K562 (cell line): Measurements from ENCODE around the gene HNRNPA2B1. TPM values are rescaled to one million over a fixed set of nuclear protein-coding genes. Genes with fewer than 3 reads are reported as not detected.

ENCODE experiments used
- CHD2 ChIP-seq: IDR thresholded peaks from 2 replicates; pipeline ENCODE4 v1.6.1; 2011; ENCODE audit warnings: low read depth, low read length
- CREB1 ChIP-seq, 2 experiments: sonication (generic) in 1 of 2; formaldehyde crosslinking in 1 of 2; IDR thresholded peaks; 2 replicates each; pipeline versions ENCODE4 v1.6.1 to v1.8.0; 2012 to 2022; ENCODE audit warnings: inconsistent platforms in 1 of 2, mild to moderate bottlenecking in 1 of 2, missing genetic modification reagents in 1 of 2, moderate library complexity in 1 of 2
- ETV1 ChIP-seq: fragments of 450-650 bp; conservative IDR thresholded peaks from 2 replicates; pipeline ENCODE4 v1.6.1; 2016; ENCODE audit warnings: missing genetic modification characterization, control low read depth, low read depth, missing compliant biosample characterization
- ETV5 ChIP-seq: sonication (generic); formaldehyde crosslinking; IDR thresholded peaks from 2 replicates; pipeline ENCODE4 v1.4.0; 2020; ENCODE audit warnings: low read depth, mild to moderate bottlenecking, missing genetic modification reagents
- KDM2B ChIP-seq: fragments of 250-450 bp; sonication (Bioruptor Pico); IDR thresholded peaks from 2 replicates; pipeline ENCODE4 v1.8.0; 2021; ENCODE audit warnings: mild to moderate bottlenecking, moderate library complexity
- MYC ChIP-seq, 2 experiments: fragments of 250-450 bp in 1 of 2; sonication (Bioruptor Pico) in 1 of 2; IDR thresholded peaks; 2 replicates each; pipeline versions ENCODE4 v1.5.1 to v1.6.1; 2012 to 2021; ENCODE audit warnings: low read depth in 2 of 2, borderline replicate concordance in 1 of 2, improper control_type of control experiment in 1 of 2, low read length in 1 of 2, mild to moderate bottlenecking in 1 of 2, moderate library complexity in 1 of 2
- RB1 ChIP-seq: fragments of 450-650 bp; IDR thresholded peaks from 2 replicates; pipeline ENCODE4 v1.6.1; 2017; ENCODE audit warnings: low read depth, mild to moderate bottlenecking
- SRF ChIP-seq, 2 experiments: fragments of 250-450, 450-650 bp in 1 of 2; sonication (Bioruptor Pico) in 1 of 2; sonication (generic) in 1 of 2; formaldehyde crosslinking; IDR thresholded peaks; 2 replicates each; pipeline versions ENCODE4 v1.5.0 to v1.5.1; 2020 to 2022; ENCODE audit warnings: mild to moderate bottlenecking in 1 of 2, missing genetic modification reagents in 1 of 2
- TAL1 ChIP-seq: fragments of 450-650 bp; IDR thresholded peaks from 2 replicates; pipeline ENCODE4 v1.6.1; 2016; ENCODE audit warnings: mild to moderate bottlenecking
- ZNF445 ChIP-seq: fragments of 250-450 bp; sonication (Bioruptor Pico); IDR thresholded peaks from 2 replicates; pipeline ENCODE4 v1.4.0; 2020; ENCODE audit warnings: low read depth, mild to moderate bottlenecking, moderate library complexity
- ZNF561 ChIP-seq: fragments of 450-650 bp; formaldehyde crosslinking; conservative IDR thresholded peaks from 2 replicates; pipeline ENCODE4 v1.4.0; 2020; ENCODE audit warnings: mild to moderate bottlenecking, moderate library complexity
- ZNF76 ChIP-seq: fragments of 250-450 bp; sonication (Bioruptor Pico); IDR thresholded peaks from 2 replicates; pipeline ENCODE4 v1.4.0; 2020; ENCODE audit warnings: mild to moderate bottlenecking, moderate library complexity, borderline replicate concordance
- ZNF766 ChIP-seq: fragments of 200-800 bp; sonication (Bioruptor generic); conservative IDR thresholded peaks from 2 replicates; pipeline ENCODE4 v1.6.1; 2016; ENCODE audit warnings: missing genetic modification characterization, missing compliant biosample characterization
- polyA plus RNA-seq, 8 experiments: library from polyadenylated mRNA; depleted of rRNA in 4 of 8; stranded (reverse) in 5 of 8; unstranded in 3 of 8; fragments of >200 nt; fragmentation: Nextera tagmentation in 2 of 8; fragmentation: Illumina TruSeq in 1 of 8; extraction: Ambion mirVana in 2 of 8; extraction: Trizol in 1 of 8; gene quantifications; 2 replicates each; pipeline versions ENCODE4 v1.2.1 to v1.2.3, GENCODE V29; 2011 to 2014; ENCODE audit warnings: inconsistent platforms in 1 of 8, missing spikeins in 1 of 8
- total RNA-seq, 7 experiments: library from RNA; depleted of rRNA in 6 of 7; stranded (reverse); fragments of >200 nt in 6 of 7; fragmentation: Illumina TruSeq in 2 of 7; extraction: Trizol in 2 of 7; gene quantifications; 2 replicates each; pipeline versions ENCODE4 v1.2.1 to v1.2.3, GENCODE V29; 2011 to 2021; ENCODE audit warnings: low replicate concordance in 1 of 7
- TF ChIP-seq, protein P1 (sequence below), 2 experiments: fragments of 200-800 bp in 1 of 2; sonication (Bioruptor generic) in 1 of 2; sonication (generic) in 1 of 2; formaldehyde crosslinking in 1 of 2; IDR thresholded peaks in 1 of 2; conservative IDR thresholded peaks in 1 of 2; 2 replicates each; pipeline versions ENCODE4 v1.5.0 to v1.6.1; 2016 to 2020; ENCODE audit warnings: missing compliant biosample characterization in 1 of 2, missing genetic modification characterization in 1 of 2, missing genetic modification reagents in 1 of 2
- TF ChIP-seq, protein P2 (sequence below): fragments of 250-450 bp; sonication (Bioruptor Pico); IDR thresholded peaks from 2 replicates; pipeline ENCODE4 v1.5.0; 2021; ENCODE audit warnings: mild to moderate bottlenecking, borderline replicate concordance
- TF ChIP-seq, protein P3 (sequence below): fragments of 150-350 bp; conservative IDR thresholded peaks from 2 replicates; pipeline ENCODE4 v1.6.1; 2014; ENCODE audit warnings: low read length
- TF ChIP-seq, protein P4 (sequence below): fragments of 450-650 bp; conservative IDR thresholded peaks from 2 replicates; pipeline ENCODE4 v1.6.1; 2016; ENCODE audit warnings: missing genetic modification characterization, low read depth, mild to moderate bottlenecking, control low read depth, missing compliant biosample characterization

HNRNPA2B1 gene
- total and polyA plus RNA-seq, 9 of the 15 experiments (the other 6 are each of a cell fraction or from before 2014, with no cell fraction given): 630 to 1,989 (median 865) TPM

DNA sequence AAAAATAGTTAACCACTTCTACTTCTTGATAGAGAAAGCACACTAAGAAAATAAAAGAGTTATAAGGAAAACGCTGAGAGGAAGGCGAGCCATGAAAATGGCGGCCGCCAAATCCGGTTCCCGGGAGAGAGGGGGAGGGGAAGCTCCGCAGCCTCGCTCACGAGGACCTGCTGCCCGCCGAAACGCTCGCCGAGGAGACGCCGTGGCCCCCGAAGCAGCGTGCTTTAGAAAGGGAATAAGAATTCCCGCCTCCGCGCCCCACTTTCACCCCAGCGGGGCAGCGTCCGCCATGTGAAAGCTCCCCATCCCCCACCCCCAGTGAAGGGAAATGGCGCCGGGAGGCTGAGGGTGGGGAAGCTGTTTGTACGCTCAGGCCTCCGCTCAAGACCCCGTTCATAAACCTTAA lies 505 bp downstream of the HNRNPA2B1 start (continued):
- TF ChIP-seq SRF (CRISPR knock-in tag; IDR thresholded peaks at IDR 0.05): peak in 1 of 2 experiments; percentile 73; a peak in 1 of 4 replicates
- 0 out of 2 replicates have a peak, but pooled peaks have one; percentile 80 for TF ChIP-seq ZNF445 (CRISPR knock-in tag)
- peak; percentile 67 for TF ChIP-seq CHD2
- peak; percentile 73 for TF ChIP-seq ETV1 (tag)
- TF ChIP-seq, protein P1, sequence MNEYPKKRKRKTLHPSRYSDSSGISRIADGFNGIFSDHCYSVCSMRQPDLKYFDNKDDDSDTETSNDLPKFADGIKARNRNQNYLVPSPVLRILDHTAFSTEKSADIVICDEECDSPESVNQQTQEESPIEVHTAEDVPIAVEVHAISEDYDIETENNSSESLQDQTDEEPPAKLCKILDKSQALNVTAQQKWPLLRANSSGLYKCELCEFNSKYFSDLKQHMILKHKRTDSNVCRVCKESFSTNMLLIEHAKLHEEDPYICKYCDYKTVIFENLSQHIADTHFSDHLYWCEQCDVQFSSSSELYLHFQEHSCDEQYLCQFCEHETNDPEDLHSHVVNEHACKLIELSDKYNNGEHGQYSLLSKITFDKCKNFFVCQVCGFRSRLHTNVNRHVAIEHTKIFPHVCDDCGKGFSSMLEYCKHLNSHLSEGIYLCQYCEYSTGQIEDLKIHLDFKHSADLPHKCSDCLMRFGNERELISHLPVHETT (CRISPR knock-in tag; conservative IDR thresholded peaks at IDR 0.05 in 1 of 2, IDR thresholded peaks at IDR 0.05 in 1 of 2): peak in 1 of 2 experiments; percentile 83; a peak in 2 of 4 replicates
- TF ChIP-seq MYC (IDR thresholded peaks at IDR 0.05; ENCODE audit: low read depth, low read length): peak; percentile 86
- peak; percentile 95; the same call in 1 of the 2 replicates for TF ChIP-seq MYC (CRISPR knock-in tag; IDR thresholded peaks at IDR 0.05; ENCODE audit: borderline replicate concordance, low read depth)
- TF ChIP-seq RB1: no peak
- 0 out of 2 replicates have a peak, but pooled peaks have one; percentile 18 for TF ChIP-seq KDM2B (CRISPR knock-in tag)
- TF ChIP-seq ETV5 (CRISPR knock-in tag): peak; percentile 42; the same call in 1 of the 2 replicates
- TF ChIP-seq TAL1: no peak
- TF ChIP-seq ZNF76 (CRISPR knock-in tag): 0 out of 2 replicates have a peak, but pooled peaks have one; percentile 2
- TF ChIP-seq, protein P2, sequence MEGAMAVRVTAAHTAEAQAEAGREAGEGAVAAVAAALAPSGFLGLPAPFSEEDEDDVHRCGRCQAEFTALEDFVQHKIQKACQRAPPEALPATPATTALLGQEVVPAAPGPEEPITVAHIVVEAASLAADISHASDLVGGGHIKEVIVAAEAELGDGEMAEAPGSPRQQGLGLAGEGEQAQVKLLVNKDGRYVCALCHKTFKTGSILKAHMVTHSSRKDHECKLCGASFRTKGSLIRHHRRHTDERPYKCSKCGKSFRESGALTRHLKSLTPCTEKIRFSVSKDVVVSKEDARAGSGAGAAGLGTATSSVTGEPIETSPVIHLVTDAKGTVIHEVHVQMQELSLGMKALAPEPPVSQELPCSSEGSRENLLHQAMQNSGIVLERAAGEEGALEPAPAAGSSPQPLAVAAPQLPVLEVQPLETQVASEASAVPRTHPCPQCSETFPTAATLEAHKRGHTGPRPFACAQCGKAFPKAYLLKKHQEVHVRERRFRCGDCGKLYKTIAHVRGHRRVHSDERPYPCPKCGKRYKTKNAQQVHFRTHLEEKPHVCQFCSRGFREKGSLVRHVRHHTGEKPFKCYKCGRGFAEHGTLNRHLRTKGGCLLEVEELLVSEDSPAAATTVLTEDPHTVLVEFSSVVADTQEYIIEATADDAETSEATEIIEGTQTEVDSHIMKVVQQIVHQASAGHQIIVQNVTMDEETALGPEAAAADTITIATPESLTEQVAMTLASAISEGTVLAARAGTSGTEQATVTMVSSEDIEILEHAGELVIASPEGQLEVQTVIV (CRISPR knock-in tag): peak; percentile 57; the same call in 1 of the 2 replicates
- TF ChIP-seq CREB1 (IDR thresholded peaks at IDR 0.05): 0 out of 2 replicates have a peak, but pooled peaks have one; percentile 10
- TF ChIP-seq CREB1 (CRISPR knock-in tag; IDR thresholded peaks at IDR 0.05): no peak
- peak; percentile 50; the same call in 1 of the 2 replicates for TF ChIP-seq ZNF561
- TF ChIP-seq, protein P3, sequence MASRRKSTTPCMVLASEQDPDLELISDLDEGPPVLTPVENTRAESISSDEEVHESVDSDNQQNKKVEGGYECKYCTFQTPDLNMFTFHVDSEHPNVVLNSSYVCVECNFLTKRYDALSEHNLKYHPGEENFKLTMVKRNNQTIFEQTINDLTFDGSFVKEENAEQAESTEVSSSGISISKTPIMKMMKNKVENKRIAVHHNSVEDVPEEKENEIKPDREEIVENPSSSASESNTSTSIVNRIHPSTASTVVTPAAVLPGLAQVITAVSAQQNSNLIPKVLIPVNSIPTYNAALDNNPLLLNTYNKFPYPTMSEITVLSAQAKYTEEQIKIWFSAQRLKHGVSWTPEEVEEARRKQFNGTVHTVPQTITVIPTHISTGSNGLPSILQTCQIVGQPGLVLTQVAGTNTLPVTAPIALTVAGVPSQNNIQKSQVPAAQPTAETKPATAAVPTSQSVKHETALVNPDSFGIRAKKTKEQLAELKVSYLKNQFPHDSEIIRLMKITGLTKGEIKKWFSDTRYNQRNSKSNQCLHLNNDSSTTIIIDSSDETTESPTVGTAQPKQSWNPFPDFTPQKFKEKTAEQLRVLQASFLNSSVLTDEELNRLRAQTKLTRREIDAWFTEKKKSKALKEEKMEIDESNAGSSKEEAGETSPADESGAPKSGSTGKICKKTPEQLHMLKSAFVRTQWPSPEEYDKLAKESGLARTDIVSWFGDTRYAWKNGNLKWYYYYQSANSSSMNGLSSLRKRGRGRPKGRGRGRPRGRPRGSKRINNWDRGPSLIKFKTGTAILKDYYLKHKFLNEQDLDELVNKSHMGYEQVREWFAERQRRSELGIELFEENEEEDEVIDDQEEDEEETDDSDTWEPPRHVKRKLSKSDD: peak; percentile 54; the same call in 1 of the 2 replicates
- TF ChIP-seq ZNF766 (CRISPR knock-in tag): peak; percentile 68; the same call in 1 of the 2 replicates
- TF ChIP-seq, protein P4, sequence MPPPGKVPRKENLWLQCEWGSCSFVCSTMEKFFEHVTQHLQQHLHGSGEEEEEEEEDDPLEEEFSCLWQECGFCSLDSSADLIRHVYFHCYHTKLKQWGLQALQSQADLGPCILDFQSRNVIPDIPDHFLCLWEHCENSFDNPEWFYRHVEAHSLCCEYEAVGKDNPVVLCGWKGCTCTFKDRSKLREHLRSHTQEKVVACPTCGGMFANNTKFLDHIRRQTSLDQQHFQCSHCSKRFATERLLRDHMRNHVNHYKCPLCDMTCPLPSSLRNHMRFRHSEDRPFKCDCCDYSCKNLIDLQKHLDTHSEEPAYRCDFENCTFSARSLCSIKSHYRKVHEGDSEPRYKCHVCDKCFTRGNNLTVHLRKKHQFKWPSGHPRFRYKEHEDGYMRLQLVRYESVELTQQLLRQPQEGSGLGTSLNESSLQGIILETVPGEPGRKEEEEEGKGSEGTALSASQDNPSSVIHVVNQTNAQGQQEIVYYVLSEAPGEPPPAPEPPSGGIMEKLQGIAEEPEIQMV (tag): peak; percentile 65; the same call in 1 of the 2 replicates
